CD4-positive, alpha-beta T cell (primary cell): ENCODE results near the gene FRAT1. TPM values are rescaled to one million over a fixed set of nuclear protein-coding genes. Genes with fewer than 3 reads are reported as not detected.
"Not testable (repeated sequence)": the region's sequence is repeated elsewhere in the genome, so short reads cannot be mapped to it uniquely, and the experiment has no call there.

Experiments
- ATAC-seq: fragments of 200-7000 bp; cut with Tn5 transposase; one replicate; pipeline ENCODE4 v1.10.0; 2022; ENCODE audit warnings: mild to moderate bottlenecking; ENCODE audit not compliant: poor library complexity
- CTCF ChIA-PET: fragments of 350-600 bp; sonication (Branson Sonifier 250); formaldehyde crosslinking; loops from one replicate; lab custom pipeline; 2021; ENCODE audit warnings: antibody characterized with exemption, inconsistent platforms; lab: Charles Lee
- POLR2A ChIA-PET: fragments of 350-600 bp; sonication (Branson Sonifier 250); formaldehyde crosslinking; loops from one replicate; lab custom pipeline; 2021; ENCODE audit warnings: antibody characterized with exemption, inconsistent platforms; lab: Charles Lee
- DNase-seq, 14 experiments: peaks; one replicate each; pipeline ENCODE4 v3.0.0-alpha.2; 2013 to 2020; ENCODE audit warnings: mixed read lengths in 2 of 14
- H3K27ac ChIP-seq, 2 donors: one replicate each; pipeline versions ENCODE4 v1.5.1 to v1.7.0; 2013; ENCODE audit warnings: low read length in 2 of 2, low read depth in 1 of 2, mild to moderate bottlenecking in 1 of 2
- H3K27me3 ChIP-seq, 2 experiments: 1 replicate in 1 of 2; 2 replicates in 1 of 2; pipeline versions ENCODE4 v1.6.1 to v1.7.0; 2013; ENCODE audit warnings: low read length in 2 of 2, control low read depth in 1 of 2, mild to moderate bottlenecking in 1 of 2, moderate library complexity in 1 of 2; ENCODE audit not compliant: insufficient read depth in 2 of 2, control insufficient read depth in 1 of 2
- H3K36me3 ChIP-seq: one replicate; pipeline ENCODE4 v1.6.1; 2013; ENCODE audit warnings: low read length, control low read depth; ENCODE audit not compliant: insufficient read depth
- H3K4me1 ChIP-seq: one replicate; pipeline ENCODE4 v1.6.1; 2013; ENCODE audit warnings: low read length, control low read depth; ENCODE audit not compliant: insufficient read depth
- H3K4me3 ChIP-seq: one replicate; pipeline ENCODE4 v1.5.1; 2013; ENCODE audit warnings: mild to moderate bottlenecking, low read length, moderate library complexity
- H3K9me3 ChIP-seq, 2 experiments: 1 replicate in 1 of 2; 2 replicates in 1 of 2; pipeline versions ENCODE4 v1.6.1 to v1.7.0; 2013; ENCODE audit warnings: low read length in 2 of 2, mild to moderate bottlenecking in 2 of 2, control low read depth in 1 of 2, moderate library complexity in 1 of 2; ENCODE audit not compliant: control insufficient read depth in 1 of 2, insufficient read depth in 1 of 2
- H3K27ac Mint-ChIP-seq: one replicate; pipeline ENCODE4 v1.8.0; 2020; ENCODE audit warnings: mixed read lengths
- H3K27me3 Mint-ChIP-seq: one replicate; pipeline ENCODE4 v1.8.0; 2021; ENCODE audit warnings: mixed read lengths
- H3K36me3 Mint-ChIP-seq: one replicate; pipeline ENCODE4 v1.8.0; 2021; ENCODE audit warnings: low read depth, mixed read lengths
- H3K4me1 Mint-ChIP-seq: one replicate; pipeline ENCODE4 v1.8.0; 2021; ENCODE audit warnings: low read depth, mixed read lengths
- H3K4me3 Mint-ChIP-seq: one replicate; pipeline ENCODE4 v1.8.0; 2020; ENCODE audit warnings: mild to moderate bottlenecking, mixed read lengths
- H3K9me3 Mint-ChIP-seq: one replicate; pipeline ENCODE4 v1.8.0; 2020; ENCODE audit warnings: mixed read lengths
- intact Hi-C, 2 experiments: fragments of 100-400 bp; cut with DNase I in 1 of 2; cut with micrococcal nuclease in 1 of 2; formaldehyde crosslinking; loops; one replicate each; pipeline versions ENCODE4 v1.15.1 to v1.9.0; 2023 to 2025; cut with DNase I, micrococcal nuclease
- total RNA-seq, 174 experiments: library from RNA in 2 of 174; stranded (reverse) in 2 of 174; gene quantifications; one replicate each; pipeline ENCODE4 v1.2.3 and lab custom pipeline; 2021 to 2026
- TF ChIP-seq, protein P1 (sequence below): fragments of 200-600 bp; IDR thresholded peaks from one replicate; pipeline ENCODE4 v1.8.0; 2022; ENCODE audit warnings: antibody characterized with exemption, mild to moderate bottlenecking

FRAT1 gene
- total RNA-seq, 2 experiments from 2014 or later = 45.2 to 45.5 TPM

DNA sequence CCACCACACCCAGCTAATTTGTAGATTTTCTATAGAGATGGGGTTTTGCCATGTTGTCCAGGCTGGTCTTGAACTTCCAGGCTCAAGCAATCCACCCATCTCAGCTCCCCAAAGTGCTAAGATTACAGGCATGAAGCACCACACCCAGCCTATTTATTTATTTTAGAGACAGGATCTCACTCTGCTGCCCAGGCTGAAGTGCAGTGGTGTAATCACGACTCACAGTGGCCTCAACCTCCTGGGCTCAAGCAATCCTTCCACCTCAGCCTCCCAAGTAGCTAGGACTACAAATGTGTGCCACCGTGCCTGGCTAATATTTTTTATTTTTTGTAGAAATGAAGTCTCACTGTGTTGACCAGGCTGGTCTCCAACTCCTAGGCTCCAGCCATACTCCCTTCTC lies 22.3 kb downstream of the FRAT1 start:
- no peaks in the 10 kb centered on the region for H3K9me3 ChIP-seq
- Mint-ChIP-seq H3K36me3 (no peaks in the 10 kb centered on the region), H3K4me1 (peaks cover 5% of the 10 kb centered on the region), H3K27ac (no peak overlapping the region), H3K27me3 (no peaks in the 10 kb centered on the region), H3K9me3 (no peaks in the 10 kb centered on the region), H3K4me3 (no peak overlapping the region)
- CTCF ChIA-PET = no interaction called here
- H3K4me3 ChIP-seq = no peak overlapping the region
- POLR2A ChIA-PET = interaction anchor here (0.8 kb wide), 1 partner anchor 10 kb away, joined by 3 read pairs; no protein-coding TSS in a partner anchor
- H3K27me3 ChIP-seq = no peaks in the 10 kb centered on the region
- intact Hi-C loops = no loop called here
- H3K36me3 ChIP-seq = no peaks in the 10 kb centered on the region
- DNase-seq (no peak), ATAC-seq (no peak)
- no peaks in the 10 kb centered on the region for H3K4me1 ChIP-seq
- no peak overlapping the region for H3K27ac ChIP-seq
- TF ChIP-seq, protein P1, sequence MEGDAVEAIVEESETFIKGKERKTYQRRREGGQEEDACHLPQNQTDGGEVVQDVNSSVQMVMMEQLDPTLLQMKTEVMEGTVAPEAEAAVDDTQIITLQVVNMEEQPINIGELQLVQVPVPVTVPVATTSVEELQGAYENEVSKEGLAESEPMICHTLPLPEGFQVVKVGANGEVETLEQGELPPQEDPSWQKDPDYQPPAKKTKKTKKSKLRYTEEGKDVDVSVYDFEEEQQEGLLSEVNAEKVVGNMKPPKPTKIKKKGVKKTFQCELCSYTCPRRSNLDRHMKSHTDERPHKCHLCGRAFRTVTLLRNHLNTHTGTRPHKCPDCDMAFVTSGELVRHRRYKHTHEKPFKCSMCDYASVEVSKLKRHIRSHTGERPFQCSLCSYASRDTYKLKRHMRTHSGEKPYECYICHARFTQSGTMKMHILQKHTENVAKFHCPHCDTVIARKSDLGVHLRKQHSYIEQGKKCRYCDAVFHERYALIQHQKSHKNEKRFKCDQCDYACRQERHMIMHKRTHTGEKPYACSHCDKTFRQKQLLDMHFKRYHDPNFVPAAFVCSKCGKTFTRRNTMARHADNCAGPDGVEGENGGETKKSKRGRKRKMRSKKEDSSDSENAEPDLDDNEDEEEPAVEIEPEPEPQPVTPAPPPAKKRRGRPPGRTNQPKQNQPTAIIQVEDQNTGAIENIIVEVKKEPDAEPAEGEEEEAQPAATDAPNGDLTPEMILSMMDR = no peak

DNA sequence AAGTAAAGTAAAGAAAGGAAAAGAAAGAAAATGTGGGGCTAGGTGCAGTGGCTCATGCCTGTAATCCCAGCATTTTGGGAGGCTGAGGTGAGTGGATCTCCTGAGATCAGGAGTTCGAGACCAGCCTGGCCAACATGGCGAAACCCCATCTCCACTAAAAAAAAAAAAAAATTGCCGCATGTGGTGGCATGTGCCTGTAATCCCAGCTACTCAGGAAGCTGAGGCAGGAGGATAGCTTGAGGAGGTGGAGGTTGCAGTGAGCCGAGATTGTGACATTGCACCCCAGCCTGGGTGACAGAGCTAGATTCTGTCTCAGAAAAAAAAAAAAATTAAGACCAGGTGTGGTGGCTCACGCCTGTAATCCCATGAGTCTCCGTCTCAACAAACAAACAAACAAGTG lies 24.6 kb downstream of the FRAT1 start:
- H3K27ac Mint-ChIP-seq, H3K27me3 Mint-ChIP-seq, intact Hi-C loops, H3K4me1 Mint-ChIP-seq, H3K4me1 ChIP-seq, H3K4me3 ChIP-seq, ATAC-seq, DNase-seq, H3K27me3 ChIP-seq, H3K36me3 Mint-ChIP-seq, CTCF ChIA-PET, POLR2A ChIA-PET, H3K9me3 ChIP-seq, H3K4me3 Mint-ChIP-seq, H3K36me3 ChIP-seq, H3K9me3 Mint-ChIP-seq, H3K27ac ChIP-seq: not testable (repeated sequence)

DNA sequence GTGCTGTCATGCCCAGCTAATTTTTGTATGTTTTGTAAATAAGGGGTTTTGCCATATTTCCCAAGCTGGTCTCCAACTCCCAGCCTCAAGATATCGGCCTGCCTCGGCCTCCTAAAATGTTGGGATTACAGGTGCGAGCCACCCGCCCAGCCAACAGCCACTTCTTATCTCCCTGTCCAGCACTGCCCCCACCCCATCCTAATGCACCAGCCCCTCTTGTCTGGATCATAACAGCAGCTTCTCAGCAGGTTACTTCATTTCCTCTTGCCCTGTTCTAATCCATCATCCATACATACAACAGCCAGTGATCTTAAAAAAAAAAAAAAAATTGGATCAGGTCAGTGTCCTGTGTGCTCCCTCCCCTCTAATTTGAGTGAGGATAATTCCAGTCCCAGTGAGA lies 28.2 kb downstream of the FRAT1 start:
- intact Hi-C loops = no loop called here
- Histone ChIP-seq H3K4me1 (no peaks in the 10 kb centered on the region), H3K9me3 (no peaks in the 10 kb centered on the region), H3K27ac (no peak overlapping the region), H3K36me3 (no peaks in the 10 kb centered on the region), H3K27me3 (no peaks in the 10 kb centered on the region), H3K4me3 (no peak overlapping the region)
- H3K27me3 Mint-ChIP-seq = no peaks in the 10 kb centered on the region
- no peak for ATAC-seq
- no peaks in the 10 kb centered on the region for H3K36me3 Mint-ChIP-seq
- TF ChIP-seq, protein P1 = no peak
- CTCF ChIA-PET = no interaction called here
- H3K4me3 Mint-ChIP-seq = no peak overlapping the region
- H3K9me3 Mint-ChIP-seq = no peaks in the 10 kb centered on the region
- H3K27ac Mint-ChIP-seq = no peak overlapping the region
- no peaks in the 10 kb centered on the region for H3K4me1 Mint-ChIP-seq
- no peak for DNase-seq
- POLR2A ChIA-PET = no interaction called here
